ENCODE data around the gene ADARB1. TPM values are rescaled to one million over a fixed set of nuclear protein-coding genes. Genes with fewer than 3 reads are reported as not detected.

The ADARB1 gene
- polyA plus RNA-seq, 1 experiment, result 25.3 TPM

GRCh38 chr21:45248301-45248892, 174.0 kb downstream of the ADARB1 start:
- peaks cover 14% of the 10 kb centered on the region for H3K27me3 ChIP-seq (ENCODE audit: control insufficient read depth, insufficient read depth, low read length)
- DNase-seq (ENCODE audit: low read depth, low spot score), result no peak
- POLR2A ChIA-PET, result no interaction called here
- CTCF ChIA-PET, result no interaction called here
- peak overlapping the region; percentile 51 for H3K4me3 ChIP-seq (ENCODE audit: low read depth, low read length)
- H3K27ac ChIP-seq (ENCODE audit: low read depth, low read length), result no peak overlapping the region
- peaks cover 16% of the 10 kb centered on the region for H3K9me3 ChIP-seq (ENCODE audit: control insufficient read depth, insufficient read depth, low read length)
- TF ChIP-seq CTCF (IDR thresholded peaks at IDR 0.05; ENCODE audit: low read depth, low read length), result no peak

GRCh38 chr21:45248893-45249381, 174.6 kb downstream of the ADARB1 start:
- CTCF ChIA-PET, result no interaction called here
- H3K27me3 ChIP-seq (ENCODE audit: control insufficient read depth, insufficient read depth, low read length), result peaks cover 14% of the 10 kb centered on the region

GRCh38 chr21:45249626-45250025, 175.2 kb downstream of the ADARB1 start:
- CTCF ChIA-PET, result no interaction called here
- DNase-seq (ENCODE audit: low read depth, low spot score), result no peak
- Histone ChIP-seq H3K27me3 (ENCODE audit: control insufficient read depth, insufficient read depth, low read length) (peaks cover 14% of the 10 kb centered on the region), H3K27ac (ENCODE audit: low read depth, low read length) (no peak overlapping the region), H3K4me3 (ENCODE audit: low read depth, low read length) (no peak overlapping the region), H3K9me3 (ENCODE audit: control insufficient read depth, insufficient read depth, low read length) (peaks cover 15% of the 10 kb centered on the region)
- POLR2A ChIA-PET, result no interaction called here
- no peak for TF ChIP-seq CTCF (IDR thresholded peaks at IDR 0.05; ENCODE audit: low read depth, low read length)

More at GRCh38 chr21:45248893-45249381, 174.6 kb downstream of the ADARB1 start:
- POLR2A ChIA-PET, result no interaction called here
- no peak overlapping the region for H3K27ac ChIP-seq (ENCODE audit: low read depth, low read length)
- H3K9me3 ChIP-seq (ENCODE audit: control insufficient read depth, insufficient read depth, low read length), result peaks cover 16% of the 10 kb centered on the region
- H3K4me3 ChIP-seq (ENCODE audit: low read depth, low read length), result peak overlapping the region; percentile 51
- no peak for DNase-seq (ENCODE audit: low read depth, low spot score)
- no peak for TF ChIP-seq CTCF (IDR thresholded peaks at IDR 0.05; ENCODE audit: low read depth, low read length)

DNA sequence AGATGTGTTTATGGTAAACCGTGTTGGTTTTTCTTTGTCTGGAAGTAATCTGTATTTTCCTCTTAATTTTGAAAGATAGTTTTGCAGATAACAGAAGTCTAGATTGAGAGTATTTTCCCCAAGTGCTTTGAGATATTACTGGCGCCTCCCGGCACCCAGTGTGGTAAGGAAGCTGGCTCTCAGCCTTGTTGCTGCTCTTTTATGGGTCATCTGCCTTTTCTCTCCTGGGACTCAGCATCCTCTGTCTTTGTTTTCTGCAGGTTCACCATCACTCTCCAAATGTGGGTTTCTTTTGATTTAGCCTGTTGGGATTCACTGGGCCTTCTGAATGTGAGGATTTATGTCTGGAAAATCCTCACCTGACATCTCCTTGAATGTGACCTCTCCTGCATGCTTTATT, 175.9 kb downstream of the ADARB1 start:
- Histone ChIP-seq H3K4me3 (ENCODE audit: low read depth, low read length) (no peak overlapping the region), H3K27ac (ENCODE audit: low read depth, low read length) (no peak overlapping the region), H3K27me3 (ENCODE audit: control insufficient read depth, insufficient read depth, low read length) (peaks cover 18% of the 10 kb centered on the region), H3K9me3 (ENCODE audit: control insufficient read depth, insufficient read depth, low read length) (peaks cover 12% of the 10 kb centered on the region; the same call in 1 of the 2 replicates)
- ChIA-PET POLR2A (no interaction called here), CTCF (interaction anchor here (0.5 kb wide), 1 partner anchor 358 kb away, joined by 3 read pairs; no protein-coding TSS in a partner anchor)
- no peak for TF ChIP-seq CTCF (IDR thresholded peaks at IDR 0.05; ENCODE audit: low read depth, low read length)
- no peak for DNase-seq (ENCODE audit: low read depth, low spot score)

- ChIA-PET CTCF (interaction anchor here (0.5 kb wide), 1 partner anchor 359 kb away, joined by 3 read pairs; no protein-coding TSS in a partner anchor), POLR2A (no interaction called here)
- no peak for DNase-seq (ENCODE audit: low read depth, low spot score)
- Histone ChIP-seq H3K4me3 (ENCODE audit: low read depth, low read length) (no peak overlapping the region), H3K27ac (ENCODE audit: low read depth, low read length) (no peak overlapping the region), H3K27me3 (ENCODE audit: control insufficient read depth, insufficient read depth, low read length) (peaks cover 18% of the 10 kb centered on the region), H3K9me3 (ENCODE audit: control insufficient read depth, insufficient read depth, low read length) (peaks cover 14% of the 10 kb centered on the region; the same call in 1 of the 2 replicates)
- TF ChIP-seq CTCF (IDR thresholded peaks at IDR 0.05; ENCODE audit: low read depth, low read length), result no peak
These were observed 176.7 kb downstream of the ADARB1 start for GRCh38 chr21:45250914-45251634.

Data from AG04450 (cell line).